Retinal pigment epithelial cell (primary cell): Measurements from ENCODE around the gene RTCA.
"Not testable (repeated sequence)": the region's sequence is repeated elsewhere in the genome, so short reads cannot be mapped to it uniquely, and the experiment has no call there.

Experiments used
- DNase-seq: peaks from one replicate; pipeline ENCODE4 v3.0.0-alpha.2; 2010; ENCODE audit warnings: low read depth
- H3K4me3 ChIP-seq: 2 replicates; pipeline ENCODE4 v1.5.1; 2011; ENCODE audit warnings: mild to moderate bottlenecking, low read length, control low read depth, moderate library complexity
- TF ChIP-seq, protein P1 (sequence below): conservative IDR thresholded peaks from 2 replicates; pipeline ENCODE4 v1.5.1; 2011; ENCODE audit warnings: low read depth, low read length, control low read depth, inconsistent platforms

Gene RTCA

DNA sequence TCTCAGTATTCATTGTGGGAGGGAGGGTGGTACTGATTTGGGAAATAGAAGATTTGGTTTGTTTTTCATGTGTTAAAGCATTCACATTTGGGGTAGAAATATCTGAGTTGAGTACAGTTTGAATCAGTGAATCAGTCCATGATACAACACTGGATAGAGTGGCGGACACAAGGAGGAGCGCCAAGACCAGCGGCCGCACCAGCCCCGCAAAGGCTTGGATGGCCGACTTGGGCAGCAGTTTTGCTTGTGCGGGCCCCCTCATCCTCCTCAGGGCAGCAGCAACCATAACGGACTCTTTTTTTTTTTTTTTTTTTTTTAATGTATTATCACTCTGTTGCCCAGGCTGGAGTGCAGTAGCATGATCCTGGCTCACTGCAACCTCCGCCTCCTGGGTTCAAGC is 66.3 kb downstream of the RTCA start:
- TF ChIP-seq, protein P1, sequence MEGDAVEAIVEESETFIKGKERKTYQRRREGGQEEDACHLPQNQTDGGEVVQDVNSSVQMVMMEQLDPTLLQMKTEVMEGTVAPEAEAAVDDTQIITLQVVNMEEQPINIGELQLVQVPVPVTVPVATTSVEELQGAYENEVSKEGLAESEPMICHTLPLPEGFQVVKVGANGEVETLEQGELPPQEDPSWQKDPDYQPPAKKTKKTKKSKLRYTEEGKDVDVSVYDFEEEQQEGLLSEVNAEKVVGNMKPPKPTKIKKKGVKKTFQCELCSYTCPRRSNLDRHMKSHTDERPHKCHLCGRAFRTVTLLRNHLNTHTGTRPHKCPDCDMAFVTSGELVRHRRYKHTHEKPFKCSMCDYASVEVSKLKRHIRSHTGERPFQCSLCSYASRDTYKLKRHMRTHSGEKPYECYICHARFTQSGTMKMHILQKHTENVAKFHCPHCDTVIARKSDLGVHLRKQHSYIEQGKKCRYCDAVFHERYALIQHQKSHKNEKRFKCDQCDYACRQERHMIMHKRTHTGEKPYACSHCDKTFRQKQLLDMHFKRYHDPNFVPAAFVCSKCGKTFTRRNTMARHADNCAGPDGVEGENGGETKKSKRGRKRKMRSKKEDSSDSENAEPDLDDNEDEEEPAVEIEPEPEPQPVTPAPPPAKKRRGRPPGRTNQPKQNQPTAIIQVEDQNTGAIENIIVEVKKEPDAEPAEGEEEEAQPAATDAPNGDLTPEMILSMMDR, result no peak
- no peak overlapping the region for H3K4me3 ChIP-seq
- DNase-seq, result no peak

DNA sequence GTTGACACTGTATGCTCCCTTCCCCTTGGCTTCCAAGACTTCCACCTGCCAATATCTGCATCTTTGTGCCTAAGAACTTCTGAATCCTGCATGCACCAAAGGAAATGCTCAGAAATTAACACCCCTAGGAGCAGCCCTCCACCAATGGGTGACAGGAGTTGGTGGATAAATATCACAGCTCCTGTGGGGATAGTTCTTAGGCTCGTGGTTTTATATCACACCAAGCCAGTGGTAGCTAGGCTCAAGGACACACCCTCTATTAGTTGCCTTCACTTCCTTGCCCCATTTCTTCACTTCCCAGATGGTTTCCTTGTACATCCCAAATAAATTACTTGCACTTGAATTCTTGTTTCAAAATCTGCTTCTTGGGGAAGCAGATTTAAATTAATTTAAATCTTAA is 69.4 kb downstream of the RTCA start:
- DNase-seq, result no peak
- no peak overlapping the region for H3K4me3 ChIP-seq
- TF ChIP-seq, protein P1, result no peak

DNA sequence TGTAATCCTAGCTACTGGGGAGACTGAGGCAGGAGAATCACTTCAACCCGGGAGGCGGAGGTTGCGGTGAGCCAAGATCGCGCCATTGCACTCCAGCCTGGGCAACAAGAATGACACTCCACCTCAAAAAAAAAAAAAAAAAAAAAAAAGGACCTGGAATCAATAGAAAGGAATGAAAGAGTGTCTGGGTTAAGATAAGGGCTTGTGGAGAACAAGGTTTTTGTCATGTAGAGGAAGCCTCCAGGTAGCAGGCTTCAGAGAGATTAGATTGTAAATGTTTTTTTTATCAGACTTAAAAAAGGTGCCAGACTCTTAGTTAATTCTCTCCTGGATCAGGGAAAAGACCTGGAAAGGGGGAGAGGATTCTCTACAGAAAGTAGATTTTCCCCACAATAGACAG is 71.9 kb downstream of the RTCA start:
- DNase-seq, H3K4me3 ChIP-seq: not testable (repeated sequence)

DNA sequence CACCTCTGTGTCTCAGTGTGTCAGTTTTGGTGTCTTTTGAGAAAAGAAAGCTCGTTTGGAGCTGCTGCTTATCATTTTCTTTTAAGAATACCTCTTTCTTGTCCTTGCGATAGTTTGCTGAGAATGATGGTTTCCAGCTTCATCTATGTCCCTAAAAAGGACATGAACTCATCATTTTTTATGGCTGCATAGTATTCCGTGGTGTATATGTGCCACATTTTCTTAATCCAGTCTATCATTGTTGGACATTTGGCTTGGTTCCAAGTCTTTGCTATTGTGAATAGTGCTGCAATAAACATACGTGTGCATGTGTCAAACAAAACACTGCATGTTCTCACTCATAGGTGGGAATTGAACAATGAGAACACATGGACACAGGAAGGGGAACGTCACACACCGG is 73.7 kb downstream of the RTCA start:
- not testable (repeated sequence) for H3K4me3 ChIP-seq, DNase-seq

DNA sequence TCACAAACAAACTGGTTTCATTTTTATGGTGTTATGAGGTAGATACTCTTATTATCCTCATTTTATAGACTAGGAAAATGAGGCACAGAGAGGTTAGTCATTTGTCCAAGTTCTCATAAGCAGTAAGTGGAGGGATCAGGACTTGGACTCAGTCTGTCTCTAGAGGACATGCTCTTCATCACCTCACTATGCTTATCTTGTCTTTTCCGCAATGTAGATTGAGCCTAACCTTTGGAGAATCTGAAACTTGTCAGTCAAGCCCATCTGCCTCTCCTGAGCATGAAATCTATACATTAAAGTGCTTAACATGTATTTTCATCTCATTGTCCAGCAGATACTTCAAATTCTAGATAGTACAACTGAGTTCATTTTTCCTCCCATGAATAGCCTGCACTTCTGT is 74.5 kb downstream of the RTCA start:
- no peak overlapping the region for H3K4me3 ChIP-seq
- TF ChIP-seq, protein P1, result no peak
- DNase-seq, result no peak

DNA sequence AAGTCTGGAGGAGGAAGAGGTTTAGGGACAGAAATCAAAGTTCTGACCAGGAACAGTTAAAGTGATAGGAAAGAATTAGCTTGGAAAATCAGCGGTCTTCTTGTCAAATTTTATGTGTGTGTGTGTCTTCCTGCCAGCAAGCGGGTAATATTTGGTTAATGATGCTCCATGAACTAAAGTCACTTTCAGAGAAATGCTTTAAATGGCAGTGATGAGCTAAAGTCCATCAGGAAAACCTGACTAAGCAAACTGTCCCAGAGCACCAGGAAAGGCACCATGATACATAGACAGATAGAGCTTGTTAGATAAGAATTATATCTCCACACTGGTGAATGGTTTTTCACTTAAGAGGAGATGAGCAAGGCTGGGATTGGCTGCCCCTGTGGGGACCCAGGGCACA is 76.3 kb downstream of the RTCA start:
- H3K4me3 ChIP-seq, result no peak overlapping the region
- no peak for DNase-seq
- TF ChIP-seq, protein P1, result no peak
